Activated T-cell treated with anti-CD3 and anti-CD28 coated beads, Interleukin-2, amount 50 U/mL, for 72 hours (primary cell): ENCODE results near the gene LRPAP1. TPM values are rescaled to one million over a fixed set of nuclear protein-coding genes. Genes with fewer than 3 reads are reported as not detected.
"Not testable (repeated sequence)": the region's sequence is repeated elsewhere in the genome, so short reads cannot be mapped to it uniquely, and the experiment has no call there.

Experiments
- ATAC-seq, 2 donors: fragments of 150-1000 bp; cut with Tn5 transposase; replicated peaks in 1 of 2; 2 replicates each; pipeline ENCODE4 v1.10.0; 2021; ENCODE audit warnings: moderate library complexity in 2 of 2, mild to moderate bottlenecking in 1 of 2
- DNase-seq, 2 donors: peaks; one replicate each; pipeline ENCODE4 v3.0.0; 2021 to 2022; ENCODE audit warnings: mixed read lengths in 1 of 2
- H3K27ac Mint-ChIP-seq: one replicate; pipeline ENCODE4 v1.8.0; 2022; ENCODE audit warnings: mild to moderate bottlenecking, moderate library complexity, mixed read lengths
- H3K27me3 Mint-ChIP-seq: one replicate; pipeline ENCODE4 v1.8.0; 2022; ENCODE audit warnings: low read depth, mixed read lengths
- H3K36me3 Mint-ChIP-seq, 2 donors: one replicate each; pipeline ENCODE4 v1.8.0; 2022; ENCODE audit warnings: mixed read lengths in 2 of 2, mild to moderate bottlenecking in 1 of 2; ENCODE audit not compliant: insufficient read depth in 2 of 2
- H3K4me1 Mint-ChIP-seq: one replicate; pipeline ENCODE4 v1.8.0; 2022; ENCODE audit warnings: low read depth, mixed read lengths
- H3K4me3 Mint-ChIP-seq, 2 donors: one replicate each; pipeline ENCODE4 v1.8.0; 2022; ENCODE audit warnings: mild to moderate bottlenecking in 2 of 2, mixed read lengths in 2 of 2, moderate library complexity in 2 of 2
- H3K9me3 Mint-ChIP-seq, 2 donors: one replicate each; pipeline ENCODE4 v1.8.0; 2022; ENCODE audit warnings: mixed read lengths in 2 of 2
- total RNA-seq, 2 donors: library from RNA; stranded (reverse); gene quantifications; one replicate each; pipeline ENCODE4 v1.2.3, GENCODE V29; 2022

Gene LRPAP1
- total RNA-seq, 2 donors from 2014 or later: 49.7 to 52.7 TPM

GRCh38 chr4:3557088-3557492 is 24.9 kb upstream of the LRPAP1 start:
- H3K4me1 Mint-ChIP-seq, DNase-seq, H3K9me3 Mint-ChIP-seq, H3K27me3 Mint-ChIP-seq, H3K36me3 Mint-ChIP-seq, ATAC-seq, H3K4me3 Mint-ChIP-seq, H3K27ac Mint-ChIP-seq: not testable (repeated sequence)

DNA sequence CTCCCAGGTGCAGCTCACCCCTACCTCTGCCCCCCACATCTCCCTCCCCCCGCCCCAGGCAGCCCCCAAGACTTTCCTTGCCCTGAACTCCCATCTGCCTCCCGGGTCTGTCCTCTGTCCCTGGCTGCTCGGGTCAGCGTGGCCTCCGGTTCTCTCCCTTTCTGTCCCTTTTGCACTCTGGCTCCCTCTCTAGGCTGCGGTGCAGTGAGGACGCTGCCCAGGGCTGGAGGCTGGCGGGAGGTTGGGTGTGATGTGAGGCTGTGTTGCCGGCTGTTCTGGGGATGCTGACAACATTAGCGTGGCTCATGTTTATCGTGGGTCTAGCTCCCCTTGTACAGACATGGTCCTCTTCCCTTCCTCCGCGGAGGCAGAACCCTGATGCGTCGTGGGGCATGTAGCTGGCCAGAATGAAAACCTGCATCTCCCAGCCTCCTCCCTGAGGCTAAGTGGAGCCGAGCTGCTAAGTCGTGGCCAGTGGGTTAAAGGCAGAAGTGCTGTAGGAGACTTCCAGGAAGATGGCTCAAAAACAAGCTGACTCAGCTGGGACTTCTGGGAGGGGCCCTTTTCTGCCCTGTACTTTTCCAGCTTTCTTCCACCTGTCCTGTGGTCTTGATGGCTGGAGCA is 24.1 kb upstream of the LRPAP1 start:
- H3K27ac Mint-ChIP-seq, H3K9me3 Mint-ChIP-seq, H3K27me3 Mint-ChIP-seq, H3K4me1 Mint-ChIP-seq, H3K36me3 Mint-ChIP-seq, H3K4me3 Mint-ChIP-seq, DNase-seq, ATAC-seq: not testable (repeated sequence)

DNA sequence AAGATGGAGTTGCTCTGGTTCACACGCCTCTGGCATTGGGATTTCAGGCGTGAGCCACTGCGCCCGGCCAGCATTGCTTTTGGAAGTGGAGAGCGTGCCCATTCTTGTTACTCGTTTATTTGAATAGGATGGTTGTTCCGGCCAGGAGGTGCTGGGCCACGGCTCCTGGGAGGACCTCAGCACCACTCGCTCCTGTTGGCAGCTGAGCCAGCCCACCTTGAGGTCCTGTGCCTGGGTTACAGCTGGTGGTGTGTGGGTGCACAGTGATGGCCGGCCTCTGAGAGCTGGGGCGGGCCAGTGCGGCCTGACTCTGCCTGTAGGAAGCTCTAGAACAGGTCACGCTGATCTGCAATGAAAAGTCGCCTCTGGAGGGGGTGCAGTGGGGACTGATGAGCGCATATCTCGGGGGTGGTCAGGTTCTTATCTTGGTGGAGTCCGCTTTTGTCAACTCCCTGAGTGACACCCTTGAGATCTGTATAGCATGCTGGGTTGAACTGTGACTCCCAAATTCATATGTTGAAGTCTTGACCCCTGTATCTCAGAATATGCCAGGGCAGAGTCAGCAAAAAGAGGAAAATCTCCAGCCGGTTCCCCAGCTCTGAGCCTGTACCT is 23.3 kb upstream of the LRPAP1 start:
- H3K9me3 Mint-ChIP-seq, H3K4me3 Mint-ChIP-seq, H3K36me3 Mint-ChIP-seq, ATAC-seq, H3K27ac Mint-ChIP-seq, H3K4me1 Mint-ChIP-seq, DNase-seq, H3K27me3 Mint-ChIP-seq: not testable (repeated sequence)

GRCh38 chr4:3551366-3551765 is 19.1 kb upstream of the LRPAP1 start:
- ATAC-seq, DNase-seq, H3K4me1 Mint-ChIP-seq, H3K9me3 Mint-ChIP-seq, H3K27me3 Mint-ChIP-seq, H3K27ac Mint-ChIP-seq, H3K4me3 Mint-ChIP-seq, H3K36me3 Mint-ChIP-seq: not testable (repeated sequence)

- not testable (repeated sequence) for H3K27me3 Mint-ChIP-seq, H3K9me3 Mint-ChIP-seq, H3K36me3 Mint-ChIP-seq, H3K4me3 Mint-ChIP-seq, H3K4me1 Mint-ChIP-seq, H3K27ac Mint-ChIP-seq, DNase-seq, ATAC-seq
Observed at GRCh38 chr4:3550792-3551325, 18.6 kb upstream of the LRPAP1 start.

GRCh38 chr4:3550041-3550440 is 17.8 kb upstream of the LRPAP1 start:
- not testable (repeated sequence) for H3K27ac Mint-ChIP-seq, H3K9me3 Mint-ChIP-seq, H3K4me1 Mint-ChIP-seq, H3K36me3 Mint-ChIP-seq, H3K27me3 Mint-ChIP-seq, DNase-seq, H3K4me3 Mint-ChIP-seq, ATAC-seq

DNA sequence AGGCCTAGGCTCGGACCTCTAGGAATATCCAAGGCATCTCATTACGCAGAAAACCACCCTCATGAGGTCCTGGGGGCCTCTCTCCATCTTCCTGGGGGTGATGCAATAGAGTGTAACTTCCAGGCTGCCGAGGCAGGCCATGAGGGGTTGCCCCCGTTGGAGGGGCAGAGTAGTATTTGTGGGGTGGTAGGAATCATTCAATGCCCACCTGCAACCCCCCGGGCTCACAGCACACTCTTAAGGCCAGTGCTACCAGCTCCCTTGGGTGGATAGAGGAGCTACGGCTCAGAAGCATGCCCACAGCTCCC is 17.4 kb upstream of the LRPAP1 start:
- H3K9me3 Mint-ChIP-seq, DNase-seq, H3K4me3 Mint-ChIP-seq, H3K27me3 Mint-ChIP-seq, H3K36me3 Mint-ChIP-seq, ATAC-seq, H3K4me1 Mint-ChIP-seq, H3K27ac Mint-ChIP-seq: not testable (repeated sequence)

DNA sequence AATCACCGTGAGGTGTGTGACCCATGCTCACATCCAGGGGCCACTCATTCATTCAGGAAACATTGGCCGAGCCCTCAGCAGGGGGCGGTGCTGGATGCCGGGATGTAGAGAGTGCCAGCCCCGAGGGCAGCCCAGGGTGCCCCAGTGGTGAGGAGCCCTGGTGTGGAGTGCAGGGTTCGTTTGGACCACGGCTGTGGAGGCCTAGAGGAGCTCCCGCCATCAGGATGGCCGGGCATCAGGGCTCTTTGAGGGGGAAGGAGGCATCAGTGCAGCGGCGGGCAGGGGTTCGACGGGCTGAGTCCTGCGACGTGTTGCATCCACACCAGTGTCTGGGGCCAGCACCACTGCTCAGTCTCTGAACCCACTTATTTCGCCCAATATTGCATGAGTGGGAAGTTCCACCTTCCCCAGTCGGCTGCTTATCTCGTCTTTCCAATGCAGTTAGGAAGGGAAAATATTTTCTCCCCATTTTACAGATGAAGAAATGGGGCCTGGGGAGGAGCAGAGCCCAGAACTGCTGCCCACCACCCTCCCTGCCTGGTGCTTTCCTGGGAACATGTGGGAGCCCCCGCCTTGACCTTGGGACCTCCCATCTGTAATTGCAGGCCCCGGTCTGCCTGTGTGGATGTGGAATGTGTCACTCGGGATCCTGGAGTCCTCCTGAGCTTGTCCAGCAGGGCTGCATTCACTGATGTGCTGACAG is 16.9 kb upstream of the LRPAP1 start:
- H3K9me3 Mint-ChIP-seq, H3K36me3 Mint-ChIP-seq, H3K4me1 Mint-ChIP-seq, H3K27me3 Mint-ChIP-seq, H3K4me3 Mint-ChIP-seq, DNase-seq, ATAC-seq, H3K27ac Mint-ChIP-seq: not testable (repeated sequence)

- not testable (repeated sequence) for H3K9me3 Mint-ChIP-seq, H3K4me3 Mint-ChIP-seq, H3K4me1 Mint-ChIP-seq, H3K27me3 Mint-ChIP-seq, DNase-seq, H3K36me3 Mint-ChIP-seq, ATAC-seq, H3K27ac Mint-ChIP-seq
Observed at GRCh38 chr4:3546721-3547120, 14.5 kb upstream of the LRPAP1 start.

DNA sequence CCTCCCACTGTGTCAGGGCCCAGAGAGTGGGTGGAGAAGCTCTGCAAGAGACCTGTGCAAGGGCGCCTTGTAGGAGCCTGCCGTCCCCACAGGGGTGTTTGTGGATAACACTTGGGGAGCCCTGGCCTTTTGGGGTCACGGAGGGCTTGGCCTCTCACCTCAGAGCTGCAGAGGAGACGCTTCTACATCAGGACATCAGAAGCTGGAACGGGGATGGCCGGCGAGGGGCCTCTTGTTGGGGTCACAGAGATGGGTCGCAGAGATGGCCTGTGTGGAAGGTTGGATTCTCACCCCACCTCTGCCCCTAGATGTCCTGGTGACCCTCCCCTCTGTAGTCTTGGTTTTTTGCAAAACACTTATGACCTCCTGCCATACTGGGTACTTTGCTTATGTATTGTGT is 13.1 kb upstream of the LRPAP1 start:
- not testable (repeated sequence) for H3K9me3 Mint-ChIP-seq, H3K27me3 Mint-ChIP-seq, DNase-seq, H3K36me3 Mint-ChIP-seq, ATAC-seq, H3K4me1 Mint-ChIP-seq, H3K27ac Mint-ChIP-seq, H3K4me3 Mint-ChIP-seq

DNA sequence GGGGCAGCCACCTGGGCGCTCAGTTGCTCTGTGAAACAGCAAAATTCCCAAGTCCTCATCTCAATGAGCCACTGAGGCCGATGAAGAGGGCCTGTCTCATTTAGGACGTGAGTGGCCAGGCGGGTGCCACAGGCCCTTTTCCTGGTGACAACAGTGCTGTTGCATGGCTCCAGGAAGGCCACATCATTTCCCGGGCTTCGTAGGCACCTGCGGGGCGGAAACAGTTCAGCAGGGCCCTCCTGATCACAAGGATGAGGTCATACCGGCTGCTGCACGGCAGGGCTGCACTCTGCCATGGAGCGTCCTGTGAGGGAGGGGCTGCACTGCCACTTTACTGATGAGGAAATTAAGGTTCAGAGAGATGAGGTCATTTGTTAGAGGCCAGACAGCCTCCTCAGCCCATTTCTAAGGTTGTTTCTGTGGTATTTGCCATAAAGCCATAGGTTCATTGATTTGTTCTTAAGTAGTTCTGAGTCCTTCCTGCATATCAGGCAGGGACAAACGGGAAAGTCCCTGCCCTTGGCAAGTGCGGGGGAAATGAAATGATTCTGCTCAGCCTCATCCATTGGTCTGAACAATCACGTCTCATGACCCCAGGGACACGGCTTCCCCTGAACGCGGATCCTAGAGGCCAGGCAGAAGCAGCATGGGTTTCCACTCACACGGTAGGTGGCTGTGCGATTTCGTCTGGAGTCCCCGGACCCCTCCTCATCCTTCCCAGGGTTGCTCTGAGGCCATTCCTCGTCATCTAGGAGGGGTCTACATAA is 12.2 kb upstream of the LRPAP1 start:
- H3K9me3 Mint-ChIP-seq, ATAC-seq, H3K27ac Mint-ChIP-seq, H3K4me1 Mint-ChIP-seq, H3K36me3 Mint-ChIP-seq, H3K27me3 Mint-ChIP-seq, DNase-seq, H3K4me3 Mint-ChIP-seq: not testable (repeated sequence)

- H3K9me3 Mint-ChIP-seq, ATAC-seq, H3K27ac Mint-ChIP-seq, H3K4me3 Mint-ChIP-seq, H3K36me3 Mint-ChIP-seq, DNase-seq, H3K4me1 Mint-ChIP-seq, H3K27me3 Mint-ChIP-seq: not testable (repeated sequence)
Observed at GRCh38 chr4:3543415-3543814, 11.2 kb upstream of the LRPAP1 start.

GRCh38 chr4:3538906-3539305 is 6.7 kb upstream of the LRPAP1 start:
- H3K9me3 Mint-ChIP-seq, H3K27ac Mint-ChIP-seq, DNase-seq, ATAC-seq, H3K4me1 Mint-ChIP-seq, H3K36me3 Mint-ChIP-seq, H3K4me3 Mint-ChIP-seq: not testable (repeated sequence)
- peaks cover 11% of the 10 kb centered on the region for H3K27me3 Mint-ChIP-seq
